AG10803 (cell line): ENCODE results near the gene CDH1.
"Not testable (repeated sequence)": the region's sequence is repeated elsewhere in the genome, so short reads cannot be mapped to it uniquely, and the experiment has no call there.

Source experiments
- DNase-seq: peaks from one replicate; pipeline ENCODE4 v3.0.0; 2010; ENCODE audit warnings: low read depth
- H3K4me3 ChIP-seq: 2 replicates; pipeline ENCODE4 v1.5.1; 2011; ENCODE audit warnings: mild to moderate bottlenecking, low read length, control low read depth
- TF ChIP-seq, protein P1 (sequence below): conservative IDR thresholded peaks from 2 replicates; pipeline ENCODE4 v1.5.1; 2011; ENCODE audit warnings: mild to moderate bottlenecking, low read length, control low read depth, inconsistent platforms

CDH1 gene

DNA sequence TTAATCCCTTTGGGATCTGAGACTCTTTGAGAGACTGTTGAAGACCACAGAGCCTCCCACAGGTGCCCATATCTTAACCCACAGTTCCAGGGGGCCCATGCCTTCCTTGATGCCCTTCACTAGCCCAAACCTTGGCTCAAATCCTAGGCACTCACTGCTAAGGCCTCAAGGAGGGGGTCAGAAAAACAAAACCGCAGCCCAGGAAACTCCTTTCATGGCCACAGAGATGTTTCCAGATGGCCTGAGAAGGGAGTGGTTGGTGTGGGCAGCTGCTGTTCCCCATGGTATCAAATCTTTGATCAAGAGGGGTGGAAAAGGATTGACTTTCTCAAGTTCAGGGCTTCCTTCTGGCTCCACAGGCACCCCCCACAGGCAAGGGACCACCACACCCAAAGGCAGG lies 44.7 kb downstream of the CDH1 start:
- TF ChIP-seq, protein P1, sequence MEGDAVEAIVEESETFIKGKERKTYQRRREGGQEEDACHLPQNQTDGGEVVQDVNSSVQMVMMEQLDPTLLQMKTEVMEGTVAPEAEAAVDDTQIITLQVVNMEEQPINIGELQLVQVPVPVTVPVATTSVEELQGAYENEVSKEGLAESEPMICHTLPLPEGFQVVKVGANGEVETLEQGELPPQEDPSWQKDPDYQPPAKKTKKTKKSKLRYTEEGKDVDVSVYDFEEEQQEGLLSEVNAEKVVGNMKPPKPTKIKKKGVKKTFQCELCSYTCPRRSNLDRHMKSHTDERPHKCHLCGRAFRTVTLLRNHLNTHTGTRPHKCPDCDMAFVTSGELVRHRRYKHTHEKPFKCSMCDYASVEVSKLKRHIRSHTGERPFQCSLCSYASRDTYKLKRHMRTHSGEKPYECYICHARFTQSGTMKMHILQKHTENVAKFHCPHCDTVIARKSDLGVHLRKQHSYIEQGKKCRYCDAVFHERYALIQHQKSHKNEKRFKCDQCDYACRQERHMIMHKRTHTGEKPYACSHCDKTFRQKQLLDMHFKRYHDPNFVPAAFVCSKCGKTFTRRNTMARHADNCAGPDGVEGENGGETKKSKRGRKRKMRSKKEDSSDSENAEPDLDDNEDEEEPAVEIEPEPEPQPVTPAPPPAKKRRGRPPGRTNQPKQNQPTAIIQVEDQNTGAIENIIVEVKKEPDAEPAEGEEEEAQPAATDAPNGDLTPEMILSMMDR, result no peak
- no peak overlapping the region for H3K4me3 ChIP-seq
- DNase-seq, result no peak

DNA sequence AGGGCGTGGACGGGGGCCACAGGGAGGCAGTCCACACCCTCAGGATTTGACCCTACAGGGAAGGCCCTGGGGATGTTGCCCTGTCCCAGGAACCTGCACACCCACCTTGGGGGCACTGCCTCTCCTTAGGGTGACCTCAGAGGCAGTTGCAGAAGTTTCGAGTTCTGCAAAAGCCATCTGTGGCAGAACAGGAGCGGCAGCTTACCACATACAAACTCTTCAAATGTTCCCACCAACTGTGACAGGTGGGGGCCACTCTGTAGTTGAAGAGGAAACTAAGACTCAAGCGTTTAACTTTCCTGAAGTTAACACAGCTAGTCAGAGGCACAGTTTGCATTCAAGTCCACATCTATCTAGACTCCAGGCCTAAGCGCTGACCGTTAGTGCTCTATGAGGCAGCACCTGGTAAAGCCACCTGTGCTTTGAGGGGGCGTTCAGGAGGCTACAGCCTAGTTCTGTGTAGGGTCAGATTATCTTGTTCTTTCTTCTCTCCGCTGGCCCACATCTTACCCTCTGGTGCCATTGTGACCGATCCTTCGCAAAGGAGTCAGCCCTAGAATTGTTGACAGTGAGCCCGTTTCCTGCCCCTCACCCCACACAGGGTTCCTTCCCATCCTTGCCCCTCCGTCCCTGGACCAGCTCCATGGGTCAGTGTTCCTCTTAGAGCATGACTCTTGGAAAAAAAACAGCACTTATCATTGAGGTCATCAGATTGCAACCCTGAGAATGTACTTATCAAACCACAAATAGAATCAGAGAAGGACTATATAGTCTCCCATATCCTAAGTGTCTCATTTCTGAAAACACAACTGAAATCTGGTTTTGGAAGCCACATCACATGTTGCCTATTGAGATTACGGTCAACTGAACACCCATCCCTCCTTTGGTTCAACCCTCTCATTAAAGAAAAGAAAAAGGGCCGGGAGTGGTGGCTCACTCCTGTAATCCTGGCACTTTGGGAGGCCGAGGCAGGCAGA lies 45.4 kb downstream of the CDH1 start:
- DNase-seq, result no peak
- TF ChIP-seq, protein P1, result no peak
- H3K4me3 ChIP-seq, result no peak overlapping the region

DNA sequence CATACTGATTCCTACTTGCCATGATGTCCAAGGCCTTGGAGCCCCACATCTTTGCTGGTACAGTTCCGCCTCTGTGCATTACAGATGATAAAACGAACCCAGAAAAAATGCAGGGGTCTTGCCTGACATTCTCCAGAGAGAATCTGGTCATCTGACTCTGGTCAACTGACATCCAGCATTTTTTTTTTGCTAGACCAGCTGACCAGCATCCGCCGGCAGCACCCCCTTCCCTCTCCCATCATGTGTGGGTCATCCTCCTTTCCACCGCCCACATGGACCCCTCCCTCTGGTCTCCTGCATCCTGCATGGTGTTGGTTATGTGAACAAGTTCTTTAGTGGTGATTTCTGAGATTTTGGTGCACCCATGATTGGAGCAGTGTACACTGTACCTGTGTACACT lies 47.1 kb downstream of the CDH1 start:
- H3K4me3 ChIP-seq, result no peak overlapping the region
- DNase-seq, result no peak
- TF ChIP-seq, protein P1, result no peak

DNA sequence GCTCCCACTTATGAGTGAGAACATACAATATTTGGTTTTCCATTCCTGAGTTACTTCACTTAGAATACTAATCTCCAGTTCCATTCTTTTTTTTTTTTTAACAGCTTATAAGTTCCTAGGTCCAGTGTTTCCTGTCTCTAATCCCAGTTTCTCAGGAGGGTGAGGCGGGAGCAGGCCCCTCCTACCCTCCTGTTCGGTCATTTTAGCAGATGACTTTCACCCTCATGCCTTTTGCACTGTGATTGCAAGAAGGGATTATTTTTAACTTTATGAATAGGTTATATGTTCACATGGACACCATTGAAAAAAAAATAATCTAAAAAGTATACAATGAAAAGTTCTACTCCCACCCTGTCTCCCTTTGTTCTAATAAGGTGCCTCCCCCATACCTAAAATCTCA lies 47.6 kb downstream of the CDH1 start:
- H3K4me3 ChIP-seq, result no peak overlapping the region
- TF ChIP-seq, protein P1, result no peak
- DNase-seq, result no peak

DNA sequence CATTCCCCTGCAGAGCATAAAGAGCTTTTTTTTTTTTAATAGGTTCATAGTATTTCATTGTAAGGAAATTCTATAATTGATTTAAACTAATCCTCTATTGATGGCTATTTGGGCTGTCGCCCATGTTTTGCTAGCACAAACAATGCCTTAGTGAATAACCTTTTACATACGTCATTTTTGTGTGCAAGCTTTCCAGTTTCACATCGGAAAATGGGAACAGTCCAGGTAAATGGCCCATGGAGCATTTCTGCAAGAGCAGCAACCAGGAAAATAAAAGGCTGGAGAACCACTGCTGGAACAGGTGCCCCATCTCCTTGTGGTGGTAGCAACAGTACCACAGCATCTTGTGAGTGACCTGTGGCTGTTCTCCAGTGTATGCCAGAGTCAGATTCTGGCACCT lies 48.6 kb downstream of the CDH1 start:
- DNase-seq, result no peak
- TF ChIP-seq, protein P1, result no peak
- no peak overlapping the region for H3K4me3 ChIP-seq

DNA sequence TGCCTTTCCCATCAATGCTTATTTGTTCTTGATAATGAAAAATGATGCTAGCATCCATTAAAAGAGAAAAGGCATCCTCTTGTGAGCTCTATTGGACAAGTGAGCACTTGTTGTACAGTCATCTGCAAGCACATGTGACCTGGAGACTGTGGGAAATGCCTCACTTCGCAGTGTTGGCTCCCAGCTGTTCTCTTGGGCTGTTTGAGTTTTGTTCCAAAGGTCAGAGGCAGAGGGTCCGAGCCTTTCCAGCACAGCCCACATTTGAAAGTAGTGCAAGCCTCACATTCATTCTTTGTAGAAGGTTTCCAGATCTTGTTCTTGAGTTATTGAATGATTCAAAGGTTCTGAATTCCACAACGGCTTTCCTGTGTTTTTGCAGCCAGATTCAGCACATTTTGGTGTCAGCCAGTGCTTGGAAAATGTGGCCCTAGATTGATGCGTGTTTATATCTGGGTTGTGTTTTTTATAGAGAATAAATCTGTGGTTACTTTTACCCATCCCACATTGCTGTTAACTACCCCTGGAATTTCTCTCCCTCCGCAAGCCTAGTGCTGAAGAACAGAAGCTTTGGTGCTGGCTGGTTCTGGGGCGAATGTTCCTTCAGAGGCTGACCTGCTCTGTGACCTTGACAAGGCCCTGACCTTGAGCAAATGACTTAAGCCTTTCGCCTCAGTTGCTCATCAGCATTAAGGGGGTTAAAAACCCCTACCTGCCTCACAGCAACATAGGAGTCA lies 49.8 kb downstream of the CDH1 start:
- no peak overlapping the region for H3K4me3 ChIP-seq
- DNase-seq, result peak; percentile 84
- TF ChIP-seq, protein P1, result no peak

DNA sequence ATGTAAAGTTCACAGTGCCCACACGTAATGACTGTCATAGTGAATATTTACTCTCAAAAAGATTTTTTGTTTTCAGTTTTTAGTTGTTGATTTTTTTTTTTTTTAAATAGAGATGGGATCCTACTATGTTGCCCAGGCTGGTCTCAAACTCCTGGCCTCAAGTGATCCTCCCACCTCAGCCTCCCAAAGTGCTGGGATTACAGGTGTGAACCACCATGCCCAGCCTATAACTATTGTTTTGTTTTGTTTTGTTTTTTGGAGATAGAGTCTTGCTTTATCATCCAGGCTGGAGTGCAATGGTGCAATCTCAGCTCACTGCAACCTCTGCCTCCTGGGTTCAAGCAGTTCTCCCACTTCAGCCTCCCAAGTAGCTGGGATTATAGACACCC lies 50.3 kb downstream of the CDH1 start:
- not testable (repeated sequence) for H3K4me3 ChIP-seq, DNase-seq
